ENCODE measurements around the gene TJAP1. TPM values are rescaled to one million over a fixed set of nuclear protein-coding genes. Genes with fewer than 3 reads are reported as not detected.

TJAP1 gene
- polyA plus RNA-seq, 2 of the 4 experiments (the other 2 are of a cell fraction): 13.1 to 15.7 TPM

- TF ChIP-seq CTCF (IDR thresholded peaks at IDR 0.05) (no peak), ATOH8 (CRISPR knock-in tag; IDR thresholded peaks at IDR 0.05; ENCODE audit: low read depth) (no peak), ZNF302 (CRISPR knock-in tag; IDR thresholded peaks at IDR 0.05) (no peak), NPAS2 (CRISPR knock-in tag; IDR thresholded peaks at IDR 0.05; ENCODE audit: borderline replicate concordance) (no peak), HDAC2 (IDR thresholded peaks at IDR 0.05) (no peak), RFX5 (IDR thresholded peaks at IDR 0.05) (no peak), ZC3H11A (IDR thresholded peaks at IDR 0.05) (no peak)
These were observed 32.8 kb upstream of the TJAP1 start (continued) for GRCh38 chr6:43444582-43444981.

- Histone ChIP-seq H3K4me3 (no peak overlapping the region), H3K4me2 (no peak overlapping the region), H3K9me3 (no peaks in the 10 kb centered on the region), H3K4me1 (no peaks in the 10 kb centered on the region), H3K27ac (no peak overlapping the region)
- TF ChIP-seq KDM5A (IDR thresholded peaks at IDR 0.05) (no peak), HDAC2 (IDR thresholded peaks at IDR 0.05) (no peak), BCL3 (IDR thresholded peaks at IDR 0.05) (no peak), ELK1 (IDR thresholded peaks at IDR 0.05; ENCODE audit: low read depth, low read length) (no peak), PBX3 (IDR thresholded peaks at IDR 0.05) (no peak), GATA3 (IDR thresholded peaks at IDR 0.05; ENCODE audit: borderline replicate concordance) (no peak), JUNB (IDR thresholded peaks at IDR 0.05) (no peak), REST (IDR thresholded peaks at IDR 0.05) (no peak), ESRRA (IDR thresholded peaks at IDR 0.05; ENCODE audit: borderline replicate concordance, low read length) (no peak)
- ChIA-PET CTCF (interaction anchor here (0.7 kb wide), 1 partner anchor 9 kb away, joined by 4 read pairs; no protein-coding TSS in a partner anchor), POLR2A (no interaction called here)
- ATAC-seq: no peak
- FAIRE-seq: no peak
- WGBS (ENCODE audit: missing lambda C conversion rate): 95% methylated on average over 9 of the region's 16 CpGs
- DNase-seq (ENCODE audit: low read depth in 1 of 2, low spot score in 1 of 2): no peak
These were observed 31.8 kb upstream of the TJAP1 start for GRCh38 chr6:43445576-43445975.

Measured in A549 (cell line).